ENCODE data around the gene PRSS53. TPM values are rescaled to one million over a fixed set of nuclear protein-coding genes. Genes with fewer than 3 reads are reported as not detected.

Gene PRSS53
- total RNA-seq, 1 donor from 2014 or later, result 20.4 TPM

DNA sequence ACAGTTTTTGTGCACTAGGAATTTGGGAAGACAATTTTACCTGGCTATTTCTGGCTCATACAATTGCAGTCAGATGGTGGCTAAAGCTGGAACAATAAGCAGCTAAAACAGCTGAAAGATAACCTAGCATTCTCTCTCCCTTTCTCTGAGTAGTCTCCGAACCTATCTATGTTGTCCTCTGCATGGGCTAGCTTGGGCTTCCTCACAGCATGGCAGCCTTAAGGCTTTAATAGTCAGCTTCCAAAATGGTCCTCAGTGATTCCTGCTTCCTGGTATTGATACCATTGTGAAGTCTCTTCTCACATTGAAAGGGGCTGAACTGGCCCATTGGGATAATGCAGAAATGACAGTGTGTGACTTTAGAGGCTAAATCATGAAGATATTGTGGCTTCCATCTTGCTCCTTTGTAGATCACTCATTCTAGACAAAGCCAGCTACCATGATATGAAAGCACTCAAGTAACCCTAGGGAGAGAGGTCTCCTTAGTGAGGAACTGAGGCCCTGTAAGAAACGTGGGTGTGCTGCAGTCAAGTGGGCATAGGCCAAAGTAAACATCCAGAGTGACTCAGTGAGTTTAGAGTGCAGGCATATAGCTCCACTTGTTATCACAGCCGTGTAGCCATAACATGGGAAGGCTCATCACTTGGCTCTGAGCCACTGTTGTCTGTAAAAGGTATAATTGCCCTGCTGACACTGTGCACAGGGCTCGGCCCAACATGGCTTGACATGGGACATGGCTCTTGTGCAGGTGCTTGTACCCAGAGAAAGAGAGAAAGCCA, 11.3 kb upstream of the PRSS53 start:
- Mint-ChIP-seq H3K36me3 (ENCODE audit: unreplicated experiment) (no peaks in the 10 kb centered on the region), H3K27ac (ENCODE audit: unreplicated experiment) (no peak overlapping the region), H3K9me3 (ENCODE audit: unreplicated experiment) (peaks cover 9% of the 10 kb centered on the region), H3K27me3 (ENCODE audit: unreplicated experiment) (peaks cover 3% of the 10 kb centered on the region), H3K4me1 (ENCODE audit: low read depth, unreplicated experiment) (no peaks in the 10 kb centered on the region), H3K4me3 (ENCODE audit: unreplicated experiment) (no peak overlapping the region)
- no peak for DNase-seq
- TF ChIP-seq, protein P1, sequence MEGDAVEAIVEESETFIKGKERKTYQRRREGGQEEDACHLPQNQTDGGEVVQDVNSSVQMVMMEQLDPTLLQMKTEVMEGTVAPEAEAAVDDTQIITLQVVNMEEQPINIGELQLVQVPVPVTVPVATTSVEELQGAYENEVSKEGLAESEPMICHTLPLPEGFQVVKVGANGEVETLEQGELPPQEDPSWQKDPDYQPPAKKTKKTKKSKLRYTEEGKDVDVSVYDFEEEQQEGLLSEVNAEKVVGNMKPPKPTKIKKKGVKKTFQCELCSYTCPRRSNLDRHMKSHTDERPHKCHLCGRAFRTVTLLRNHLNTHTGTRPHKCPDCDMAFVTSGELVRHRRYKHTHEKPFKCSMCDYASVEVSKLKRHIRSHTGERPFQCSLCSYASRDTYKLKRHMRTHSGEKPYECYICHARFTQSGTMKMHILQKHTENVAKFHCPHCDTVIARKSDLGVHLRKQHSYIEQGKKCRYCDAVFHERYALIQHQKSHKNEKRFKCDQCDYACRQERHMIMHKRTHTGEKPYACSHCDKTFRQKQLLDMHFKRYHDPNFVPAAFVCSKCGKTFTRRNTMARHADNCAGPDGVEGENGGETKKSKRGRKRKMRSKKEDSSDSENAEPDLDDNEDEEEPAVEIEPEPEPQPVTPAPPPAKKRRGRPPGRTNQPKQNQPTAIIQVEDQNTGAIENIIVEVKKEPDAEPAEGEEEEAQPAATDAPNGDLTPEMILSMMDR (IDR thresholded peaks at IDR 0.05; ENCODE audit: partially characterized antibody, unreplicated experiment), result no peak

DNA sequence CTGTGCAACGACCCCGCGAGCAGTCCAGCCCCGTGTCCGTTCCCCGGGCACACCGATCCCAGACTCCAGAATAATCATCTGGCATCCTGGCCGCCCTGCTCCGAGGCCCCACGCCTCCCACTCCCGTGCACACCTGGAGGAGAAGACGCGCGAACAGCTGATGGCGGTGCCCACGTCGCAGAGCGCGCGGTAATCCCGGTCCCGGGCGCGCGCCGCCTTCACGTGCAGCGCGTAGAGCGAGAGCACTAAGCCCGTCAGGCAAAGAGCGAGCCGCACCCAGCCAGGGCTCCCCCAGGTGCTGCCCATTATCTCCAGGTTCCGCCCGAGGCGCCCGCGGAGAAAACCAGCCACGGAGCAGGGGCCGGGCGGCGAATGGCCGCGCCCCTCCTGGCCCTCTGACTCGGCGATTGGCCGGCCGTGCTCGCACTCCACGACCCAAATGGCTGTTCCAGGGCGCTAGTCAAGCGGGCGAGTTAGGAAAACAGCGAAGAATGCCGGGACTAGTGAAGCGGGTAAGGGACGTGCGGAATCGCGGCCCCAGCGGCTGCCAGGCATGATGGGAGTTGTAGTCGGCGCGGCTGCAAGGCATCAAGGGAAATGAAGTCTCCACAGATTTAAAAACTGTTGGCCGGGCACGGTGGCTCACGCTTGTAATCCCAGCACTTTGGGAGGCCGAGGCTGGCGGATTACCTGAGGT, 5.8 kb upstream of the PRSS53 start, which contains the start of gene VKORC1:
Gene VKORC1 (minus strand): TSS at position 374 of the 697 bp plus-strand sequence. CDS start 68 bp downstream, at position 306.
- Mint-ChIP-seq H3K27ac (ENCODE audit: unreplicated experiment) (peak within 1 kb of the TSS; percentile 94), H3K4me3 (ENCODE audit: unreplicated experiment) (peak within 1 kb of the TSS; percentile 99), H3K36me3 (ENCODE audit: unreplicated experiment) (no peaks in the 10 kb centered on the region), H3K27me3 (ENCODE audit: unreplicated experiment) (peaks cover 13% of the 10 kb centered on the region), H3K9me3 (ENCODE audit: unreplicated experiment) (peaks cover 9% of the 10 kb centered on the region), H3K4me1 (ENCODE audit: low read depth, unreplicated experiment) (peaks cover 4% of the 10 kb centered on the region)
- TF ChIP-seq, protein P1 (IDR thresholded peaks at IDR 0.05; ENCODE audit: partially characterized antibody, unreplicated experiment), result no peak
- peak; percentile 90 for DNase-seq

DNA sequence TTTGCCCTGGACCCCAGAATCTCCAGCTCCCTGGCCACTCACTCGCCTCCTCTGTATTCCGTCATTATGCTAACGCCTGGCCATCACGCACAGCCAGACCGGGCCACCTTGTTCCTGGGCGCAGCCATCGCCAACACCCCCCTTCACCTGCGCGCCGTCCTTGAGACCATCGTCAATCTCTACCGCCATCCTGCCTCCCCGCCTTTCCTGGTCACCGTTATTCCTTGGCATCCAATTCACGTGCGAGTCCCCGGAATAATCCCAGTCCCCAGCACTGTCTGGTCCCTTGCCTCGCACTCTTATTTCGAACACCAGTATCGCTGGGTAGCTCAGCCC, 5.3 kb upstream of the PRSS53 start:
- TF ChIP-seq, protein P1 (IDR thresholded peaks at IDR 0.05; ENCODE audit: partially characterized antibody, unreplicated experiment), result no peak
- no peak for DNase-seq
- Mint-ChIP-seq H3K4me1 (ENCODE audit: low read depth, unreplicated experiment) (peaks cover 4% of the 10 kb centered on the region), H3K27me3 (ENCODE audit: unreplicated experiment) (peaks cover 13% of the 10 kb centered on the region), H3K36me3 (ENCODE audit: unreplicated experiment) (no peaks in the 10 kb centered on the region), H3K9me3 (ENCODE audit: unreplicated experiment) (peaks cover 9% of the 10 kb centered on the region), H3K27ac (ENCODE audit: unreplicated experiment) (peak overlapping the region; percentile 94), H3K4me3 (ENCODE audit: unreplicated experiment) (peak overlapping the region; percentile 99)

DNA sequence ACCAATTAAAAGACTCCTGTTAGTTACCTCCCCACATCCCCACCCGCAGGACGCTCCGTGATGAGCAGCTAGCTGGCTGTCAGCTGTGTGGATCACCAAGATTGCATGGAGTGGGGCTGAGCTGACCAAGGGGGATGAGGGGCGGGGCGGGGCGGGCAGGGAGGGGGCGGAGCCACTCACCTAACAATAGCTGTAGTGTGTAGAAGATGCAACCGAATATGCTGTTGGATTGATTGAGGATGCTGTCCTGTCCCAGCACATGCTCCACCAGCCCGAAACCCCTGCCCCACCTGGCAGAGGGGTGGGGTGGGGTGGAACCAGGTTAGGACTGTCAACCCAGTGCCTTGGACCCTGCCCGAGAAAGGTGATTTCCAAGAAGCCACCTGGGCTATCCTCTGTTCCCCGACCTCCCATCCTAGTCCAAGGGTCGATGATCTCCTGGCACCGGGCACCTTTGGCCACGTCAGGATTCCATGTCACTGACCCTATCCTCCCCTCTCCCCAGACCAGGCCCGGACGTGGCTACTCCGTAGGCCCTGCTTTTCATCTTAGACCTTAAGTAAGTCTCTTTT, 4.5 kb upstream of the PRSS53 start:
- Mint-ChIP-seq H3K36me3 (ENCODE audit: unreplicated experiment) (no peaks in the 10 kb centered on the region), H3K4me1 (ENCODE audit: low read depth, unreplicated experiment) (peaks cover 4% of the 10 kb centered on the region), H3K27me3 (ENCODE audit: unreplicated experiment) (peaks cover 13% of the 10 kb centered on the region), H3K9me3 (ENCODE audit: unreplicated experiment) (peaks cover 9% of the 10 kb centered on the region), H3K27ac (ENCODE audit: unreplicated experiment) (peak overlapping the region; percentile 89), H3K4me3 (ENCODE audit: unreplicated experiment) (peak overlapping the region; percentile 99)
- DNase-seq, result peak; percentile 68
- TF ChIP-seq, protein P1 (IDR thresholded peaks at IDR 0.05; ENCODE audit: partially characterized antibody, unreplicated experiment), result no peak

Measured in glutamatergic neuron (in vitro differentiated cells).